Measurements from ENCODE around the gene DLG4.
"Not testable (repeated sequence)": the region's sequence is repeated elsewhere in the genome, so short reads cannot be mapped to it uniquely, and the experiment has no call there.

DLG4 gene

DNA sequence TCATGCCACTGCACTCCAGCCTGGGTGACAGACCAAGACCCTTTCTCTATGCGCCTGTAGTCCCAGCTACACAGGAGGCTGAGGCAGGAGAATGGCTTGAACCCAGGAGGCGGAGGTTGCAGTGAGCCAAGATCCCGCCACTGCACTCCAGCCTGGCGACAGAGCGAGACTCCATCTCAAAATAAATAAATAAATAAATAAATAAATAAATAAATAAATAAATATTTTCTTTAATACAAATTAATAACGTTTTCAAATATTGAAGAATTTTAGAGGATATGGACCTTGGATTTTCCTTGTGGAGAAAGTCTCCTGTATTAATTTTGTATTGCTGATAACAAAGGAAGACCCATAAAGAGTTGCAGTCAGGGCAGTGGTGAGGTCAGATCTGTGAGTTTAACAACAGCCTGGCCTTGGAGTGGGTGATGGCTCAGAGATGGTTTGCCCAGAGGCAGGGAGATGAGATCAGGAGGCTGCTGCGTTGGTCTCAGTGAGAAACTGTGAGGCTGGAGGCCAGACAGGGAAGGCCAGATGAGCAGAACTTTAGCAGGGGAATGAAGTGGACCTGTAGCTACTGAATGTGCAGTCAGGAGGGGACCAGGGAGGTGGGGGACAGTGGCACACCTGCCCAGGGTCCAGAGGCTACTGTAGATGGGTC, 36.1 kb downstream of the DLG4 start:
- DNase-seq (ENCODE audit: low read depth) = no peak

DNA sequence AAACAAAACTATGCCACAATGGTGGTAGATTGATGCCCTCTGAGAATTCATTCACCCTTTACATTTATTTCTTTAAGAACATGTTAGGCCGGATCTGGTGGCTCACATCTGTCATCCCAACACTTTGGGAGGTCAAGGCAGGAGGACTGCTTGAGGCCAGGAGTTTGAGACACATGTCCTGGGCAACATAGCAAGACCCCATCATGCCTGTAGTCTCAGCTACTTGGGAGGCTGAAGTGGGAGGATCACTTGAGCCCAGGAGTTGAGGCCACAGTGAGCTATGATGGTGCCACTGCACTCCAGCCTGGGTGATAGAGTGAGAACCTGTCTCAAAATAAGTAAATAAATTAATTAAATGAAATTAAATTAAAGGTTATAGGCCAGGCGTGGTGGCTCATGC, 37.5 kb downstream of the DLG4 start:
- not testable (repeated sequence) for DNase-seq (ENCODE audit: low read depth)

DNA sequence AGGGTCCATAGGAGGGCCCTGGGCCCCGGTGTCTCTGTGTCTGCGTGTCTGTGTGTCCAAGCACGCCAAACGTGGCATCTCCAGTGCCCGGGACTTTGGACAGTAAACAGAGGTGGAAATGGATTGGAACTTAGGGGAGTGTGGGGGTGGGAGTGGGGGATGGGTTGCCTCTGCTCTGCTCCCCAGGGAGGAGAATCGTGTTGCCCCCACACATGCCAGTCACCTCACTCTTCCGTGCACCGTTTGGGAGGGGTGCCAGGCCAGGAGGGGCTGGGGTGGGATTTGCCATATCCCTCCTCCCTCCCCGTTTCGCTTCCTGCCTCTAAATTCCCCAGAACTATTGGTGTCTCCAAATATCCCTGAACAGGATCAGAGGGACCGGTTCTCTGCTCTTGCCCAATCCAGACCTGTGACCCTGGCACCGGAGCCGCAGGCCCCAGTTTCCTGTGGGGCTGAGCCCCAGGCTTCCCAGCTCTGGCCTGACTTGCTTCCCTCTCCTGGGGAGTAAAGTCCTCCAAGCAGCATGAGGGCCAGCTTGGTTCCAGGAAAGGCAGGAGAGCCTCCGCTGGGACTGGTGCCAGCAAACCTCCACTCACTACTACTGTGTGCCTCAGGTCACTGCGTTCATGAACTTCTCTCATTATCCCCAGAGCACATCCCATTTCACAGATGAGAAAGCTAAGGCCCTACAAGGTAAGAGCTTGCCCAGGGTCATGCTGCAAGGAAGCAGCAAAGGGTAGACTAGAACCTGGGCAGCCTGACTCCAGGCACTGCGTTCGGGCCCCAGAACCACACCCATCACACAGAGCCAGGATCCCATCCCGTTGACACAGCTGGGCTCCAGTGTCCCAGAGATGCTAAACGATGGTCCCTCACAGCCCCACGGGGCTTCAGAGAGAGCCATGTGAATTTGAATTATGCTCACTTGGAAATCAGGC, 40.0 kb downstream of the DLG4 start, which contains the start of gene ASGR1:
Gene ASGR1, minus strand, starts transcription at position 54 of the 938 bp plus-strand sequence. CDS start 807 bp downstream, outside the sequence.
- DNase-seq (ENCODE audit: low read depth) = no peak

DNA sequence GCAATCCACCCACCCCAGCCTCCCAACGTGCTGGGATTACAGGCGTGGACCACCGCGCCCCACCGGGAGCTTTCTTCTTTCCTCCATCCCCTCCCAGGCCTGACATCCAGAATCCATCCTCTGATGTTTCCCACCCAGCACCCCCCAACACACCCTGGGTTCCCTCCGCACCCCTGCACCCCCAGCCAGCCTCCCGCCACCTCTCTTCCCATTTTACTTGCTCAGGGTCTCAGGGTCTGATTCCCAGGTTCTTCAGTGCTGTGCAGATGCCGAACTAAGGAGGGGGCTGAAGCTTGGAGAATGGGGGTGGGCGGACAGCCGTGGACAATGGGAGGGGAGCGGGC, 40.7 kb downstream of the DLG4 start:
- DNase-seq (ENCODE audit: low read depth) = no peak

DNA sequence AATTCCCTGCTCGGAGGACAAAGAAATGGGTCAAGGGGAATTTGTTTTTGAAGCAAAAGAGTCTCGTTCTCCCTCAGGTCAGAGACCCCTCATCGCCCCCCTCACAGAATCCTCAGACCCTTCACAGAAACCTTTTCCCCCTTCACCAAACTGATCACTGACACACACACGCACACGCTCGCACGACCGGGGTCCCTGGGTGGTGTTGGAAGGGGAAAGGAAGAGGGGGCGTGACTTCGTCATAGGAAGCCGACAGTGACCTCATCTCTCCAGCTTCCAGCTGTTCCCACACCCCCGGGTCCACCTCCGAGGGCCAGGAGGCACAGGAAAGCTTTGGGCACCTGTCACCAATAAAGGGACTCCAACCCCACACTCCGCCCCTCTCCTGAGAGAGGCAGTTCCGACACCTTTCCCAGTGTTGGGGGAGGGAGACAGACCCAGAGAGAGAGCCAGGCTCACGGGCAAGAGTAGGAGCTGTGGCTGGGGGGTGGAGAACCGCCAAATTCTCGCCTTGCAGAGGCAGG, 41.6 kb downstream of the DLG4 start:
- DNase-seq (ENCODE audit: low read depth) = no peak

DNA sequence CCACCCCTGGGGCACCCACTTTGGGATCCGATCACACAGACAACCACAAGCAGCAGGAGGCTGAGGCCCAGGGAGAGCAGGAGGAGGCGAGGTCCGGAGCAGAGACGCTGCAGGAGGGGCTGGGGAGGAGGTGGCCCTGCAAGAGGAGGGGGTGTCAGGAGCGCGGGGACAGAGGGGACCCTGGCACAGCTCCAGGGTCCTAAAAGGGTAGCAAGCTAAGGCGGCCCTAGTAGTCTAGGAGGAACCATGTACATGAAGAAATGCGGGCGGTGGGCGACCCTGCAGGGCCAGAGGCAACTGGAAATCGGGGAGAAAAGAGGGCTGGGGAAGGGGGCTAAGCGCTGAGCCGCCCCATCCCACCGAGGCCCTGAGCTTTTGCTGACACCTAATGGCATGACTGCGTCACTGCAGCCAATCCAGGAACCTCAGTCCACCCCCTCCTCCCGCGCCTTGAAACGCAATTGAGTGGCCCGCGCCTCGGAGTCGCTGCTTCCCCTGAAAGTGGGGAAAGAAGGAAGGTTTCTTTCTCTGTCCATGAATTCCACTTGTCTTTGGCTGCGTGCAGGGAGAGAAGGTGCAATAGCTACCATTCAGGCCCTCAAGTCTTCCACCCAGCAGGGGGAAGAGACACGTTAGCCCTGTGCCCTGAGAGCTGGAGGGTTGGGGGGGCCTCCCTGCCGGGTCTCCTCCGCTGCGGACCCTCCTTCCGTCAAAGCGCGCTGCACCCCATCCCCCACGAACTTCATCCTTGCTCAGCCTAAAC, 42.3 kb downstream of the DLG4 start:
- peak; percentile 31 for DNase-seq (ENCODE audit: low read depth)

DNA sequence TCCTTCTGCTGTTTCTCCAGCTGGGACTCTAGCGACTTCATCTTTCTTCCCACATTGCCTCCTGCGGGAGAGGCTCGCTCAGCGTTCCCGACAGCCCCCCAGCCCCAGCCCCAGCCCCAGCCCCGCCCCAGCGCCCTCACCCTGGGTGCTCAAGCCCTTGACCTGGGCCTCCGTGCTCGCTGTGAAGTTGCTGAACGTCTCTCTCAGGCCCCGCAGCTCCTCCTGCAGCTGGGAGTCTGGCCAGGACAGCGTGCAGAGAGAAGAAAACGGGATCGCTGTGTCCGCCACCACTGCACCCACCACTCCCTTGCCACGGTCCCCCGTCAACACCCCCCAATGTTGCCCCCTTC, 42.8 kb downstream of the DLG4 start:
- DNase-seq (ENCODE audit: low read depth) = no peak

DNA sequence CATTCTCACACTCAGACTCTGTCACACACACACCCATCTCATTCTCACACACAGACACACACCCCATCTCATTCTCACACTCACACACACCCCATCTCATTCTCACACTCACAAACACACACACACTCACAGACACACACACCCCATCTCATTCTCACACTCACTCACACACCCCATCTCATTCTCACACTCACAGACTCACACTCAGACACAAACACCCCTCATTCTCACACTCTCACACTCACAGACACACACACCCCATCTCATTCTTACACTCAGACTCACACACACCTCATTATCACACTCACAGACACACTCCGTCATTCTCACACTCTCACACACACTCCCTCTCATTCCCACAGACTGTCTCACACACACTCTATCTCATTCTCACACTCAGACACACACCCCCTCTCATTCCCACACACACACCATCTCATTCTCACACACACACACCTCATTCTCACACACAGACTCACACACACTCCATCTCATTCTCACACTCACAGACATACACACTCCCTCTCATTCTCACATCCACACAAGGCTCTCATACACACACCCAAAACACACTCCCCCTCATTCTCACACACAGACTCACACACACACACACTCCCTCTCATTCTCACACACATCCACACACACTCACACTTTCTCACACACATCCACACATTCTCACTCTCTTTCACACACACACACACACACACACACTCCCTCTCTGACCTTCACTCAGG, 43.4 kb downstream of the DLG4 start:
- DNase-seq (ENCODE audit: low read depth) = no peak

DNA sequence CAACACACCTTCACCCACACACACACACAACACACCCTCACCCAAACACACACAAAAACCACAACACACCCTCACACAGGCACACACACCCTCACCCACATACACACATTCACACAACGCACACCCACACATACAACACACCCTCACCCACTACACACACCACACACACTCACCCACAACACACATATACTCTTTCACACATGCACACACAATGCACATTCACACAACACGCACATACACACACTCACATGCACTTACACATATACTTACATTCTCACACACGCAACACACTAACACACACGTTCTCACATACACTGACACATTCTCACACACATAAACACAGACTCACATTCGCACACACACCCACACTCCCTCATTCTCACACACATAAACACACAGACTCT, 44.3 kb downstream of the DLG4 start:
- DNase-seq (ENCODE audit: low read depth) = no peak

DNA sequence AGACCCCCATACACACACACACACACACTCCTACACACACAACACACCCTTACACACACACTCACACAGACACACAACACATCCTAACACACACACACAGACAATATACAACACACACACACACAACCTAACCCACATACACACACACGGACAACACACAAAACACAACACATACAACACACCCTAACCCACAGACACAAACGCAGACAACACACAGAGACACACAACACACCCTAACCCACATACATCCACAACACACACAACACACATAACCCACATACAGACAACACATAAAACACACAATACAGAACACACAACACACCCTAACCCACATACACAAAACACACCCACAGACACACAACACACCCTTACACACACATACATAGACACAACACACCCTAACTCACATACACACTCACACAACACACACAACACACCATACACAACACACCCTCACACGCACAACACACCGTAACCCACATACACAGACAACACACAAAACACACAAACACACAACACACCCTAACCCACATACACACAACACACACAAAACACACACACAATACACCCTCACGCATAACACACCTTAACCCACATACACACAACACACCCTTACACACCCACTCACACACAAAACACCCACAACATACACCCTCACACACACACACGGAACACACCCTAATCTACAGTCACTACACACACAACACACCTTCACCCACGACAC, 44.9 kb downstream of the DLG4 start:
- DNase-seq (ENCODE audit: low read depth) = no peak

DNA sequence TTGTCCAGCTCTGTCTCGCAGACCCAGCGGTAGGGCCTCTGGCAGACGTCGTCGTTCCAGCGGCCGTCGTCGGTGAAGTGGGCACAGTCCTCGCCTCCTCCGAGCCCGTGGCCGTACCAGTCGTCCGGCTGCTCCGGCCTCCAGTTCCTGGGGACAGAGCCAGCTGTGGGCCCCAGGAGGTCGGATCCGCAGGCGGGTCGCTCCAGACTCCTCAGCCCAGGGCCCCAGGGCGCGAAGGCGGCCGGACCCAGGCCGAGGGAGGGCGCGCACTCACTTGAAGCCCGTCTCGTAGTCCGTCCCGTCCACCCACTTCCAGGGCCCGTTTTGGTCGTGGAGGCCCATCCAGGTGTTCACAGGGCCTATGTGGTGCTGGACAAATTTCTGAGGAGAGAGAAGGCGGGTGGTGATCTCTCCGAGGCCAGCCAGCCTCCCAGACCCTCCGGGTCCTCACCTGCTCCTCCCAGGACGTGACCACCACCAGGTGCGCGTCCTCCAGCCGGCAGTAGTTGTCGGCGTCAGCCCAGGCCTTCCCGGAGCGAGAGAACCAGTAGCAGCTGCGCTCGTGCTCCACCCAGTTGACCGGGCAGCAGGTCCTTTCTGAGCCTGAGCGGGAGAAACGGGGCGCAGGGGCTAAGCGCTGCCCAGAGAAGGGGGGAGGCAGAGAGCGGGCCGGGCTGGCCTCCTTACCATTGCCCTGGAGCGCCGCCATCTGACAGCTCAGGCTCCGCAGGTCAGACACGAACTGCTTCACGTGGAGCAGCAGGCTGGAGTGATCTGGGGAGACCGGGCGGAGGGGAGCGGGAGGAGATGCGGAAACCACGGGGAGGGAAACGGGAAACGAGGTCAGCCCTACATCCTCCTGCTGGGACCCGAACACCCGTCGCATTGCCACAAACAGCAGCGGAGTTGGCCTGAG, 45.7 kb downstream of the DLG4 start:
- no peak for DNase-seq (ENCODE audit: low read depth)

DNA sequence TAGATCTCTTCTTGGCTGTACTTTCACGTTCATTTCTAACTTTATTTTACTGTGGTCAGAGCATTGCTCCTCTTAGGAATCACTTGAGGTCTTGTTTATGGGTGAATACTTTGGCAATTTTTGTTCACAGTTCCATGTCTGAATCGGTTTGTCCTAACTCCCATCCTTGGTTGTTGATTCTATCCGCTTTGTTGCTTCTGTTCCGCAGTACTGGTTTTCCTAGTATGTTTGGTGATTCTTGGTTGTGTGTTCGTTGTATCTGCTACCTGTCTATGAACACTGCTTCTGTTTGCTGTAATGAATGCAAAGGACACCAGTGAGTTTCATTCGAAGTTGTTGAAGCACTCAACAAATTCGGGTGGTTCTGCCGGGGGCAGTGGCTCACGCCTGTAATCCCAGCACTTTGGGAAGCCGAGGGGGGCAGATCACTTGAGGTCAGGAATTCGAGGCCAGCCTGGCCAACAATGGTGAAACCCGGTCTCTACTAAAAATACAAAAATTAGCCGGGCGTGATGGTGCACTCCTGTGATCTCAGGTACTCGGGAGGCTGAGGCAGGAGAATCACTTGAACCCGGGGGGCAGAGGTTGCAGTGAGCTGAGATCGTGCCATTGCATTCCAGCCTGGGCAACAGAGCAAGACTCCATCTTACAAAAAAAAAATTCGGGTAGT, 47.0 kb downstream of the DLG4 start:
- DNase-seq (ENCODE audit: low read depth) = not testable (repeated sequence)

DNA sequence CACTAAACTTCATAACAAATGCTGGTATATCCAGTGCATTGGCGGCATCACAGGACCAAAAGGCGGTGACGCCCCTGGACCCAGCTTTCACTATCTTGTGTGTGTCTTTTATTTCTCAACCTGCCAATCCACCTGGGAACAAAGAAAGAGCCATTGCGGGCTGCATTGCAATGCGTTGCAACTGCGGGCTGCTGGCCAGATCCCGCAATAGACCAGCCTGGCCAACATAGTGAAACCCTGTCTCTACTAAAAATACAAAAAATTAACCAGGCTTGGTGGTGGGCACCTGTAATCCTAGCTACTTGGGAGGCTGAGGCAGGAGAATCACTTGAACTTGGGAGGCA, 50.1 kb downstream of the DLG4 start:
- DNase-seq (ENCODE audit: low read depth) = not testable (repeated sequence)

DNA sequence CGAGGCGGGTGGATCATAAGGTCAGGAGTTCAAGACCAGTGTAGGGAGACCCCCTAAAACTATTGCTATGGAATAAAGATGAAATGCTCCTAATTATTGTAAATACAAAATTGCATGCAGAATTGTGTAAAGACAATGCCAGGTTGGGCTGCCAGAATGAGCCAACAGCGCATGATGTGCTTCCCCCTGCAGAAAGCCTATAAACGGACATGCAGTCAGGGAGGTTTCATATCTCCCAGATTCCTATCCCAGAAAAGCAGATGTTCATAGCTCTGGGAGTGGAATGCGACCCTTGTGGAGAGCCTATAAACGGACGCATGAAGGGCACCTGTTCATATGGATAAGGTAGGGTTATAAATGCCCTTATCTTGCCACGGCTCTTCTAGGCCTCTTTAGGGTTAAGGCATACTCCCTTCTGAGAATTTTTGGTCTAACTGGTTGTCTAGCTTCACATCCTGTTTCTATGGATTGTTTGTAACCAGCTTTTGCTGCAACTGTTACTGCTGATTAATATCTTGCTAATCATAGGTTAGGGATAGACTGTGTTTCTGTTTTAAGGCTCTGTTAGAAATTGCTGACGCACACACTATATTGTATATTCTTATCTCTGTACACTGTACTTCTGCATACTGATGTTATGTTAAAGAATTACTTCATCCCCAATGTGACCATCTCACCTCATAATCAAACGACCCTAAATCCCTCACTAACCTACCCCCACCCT, 50.6 kb downstream of the DLG4 start:
- not testable (repeated sequence) for DNase-seq (ENCODE audit: low read depth)

DNA sequence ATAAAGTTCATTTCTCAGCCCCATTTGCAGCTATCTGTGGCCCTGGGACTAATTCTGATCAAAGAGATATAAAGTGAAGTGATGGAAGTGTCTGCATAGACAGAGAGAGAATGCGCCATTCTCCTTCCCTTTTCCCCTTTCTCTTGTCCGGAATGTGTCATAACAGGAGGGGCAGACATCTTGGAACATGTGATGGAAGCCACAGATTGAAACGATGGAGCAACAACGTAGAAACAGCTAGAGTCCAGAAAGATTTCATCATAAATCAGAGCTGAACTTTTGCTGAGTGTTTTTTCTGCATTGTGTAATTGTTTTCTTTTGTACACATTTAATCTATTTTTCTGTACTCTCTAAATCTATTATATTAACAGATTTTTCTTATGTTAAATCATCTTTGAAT, 51.8 kb downstream of the DLG4 start:
- no peak for DNase-seq (ENCODE audit: low read depth)

DNA sequence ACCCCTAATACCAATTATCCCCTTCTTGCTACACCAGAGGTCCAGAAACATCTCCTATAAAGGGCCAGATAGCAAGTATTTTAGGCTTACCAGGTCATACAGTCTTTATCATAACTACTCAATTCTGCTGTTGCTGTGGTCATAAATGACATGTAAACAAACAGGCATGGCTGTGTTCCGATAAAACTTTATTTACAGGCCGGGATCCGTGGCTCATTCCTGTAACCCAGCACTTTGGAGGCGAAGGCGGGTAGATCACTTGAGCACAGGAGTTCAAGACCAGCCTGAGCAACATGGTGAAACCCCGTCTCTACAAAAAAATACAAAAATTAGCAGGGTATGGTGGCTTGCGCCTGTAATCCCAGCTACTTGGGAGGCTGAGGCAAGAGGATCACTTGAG, 52.8 kb downstream of the DLG4 start:
- no peak for DNase-seq (ENCODE audit: low read depth)

DNA sequence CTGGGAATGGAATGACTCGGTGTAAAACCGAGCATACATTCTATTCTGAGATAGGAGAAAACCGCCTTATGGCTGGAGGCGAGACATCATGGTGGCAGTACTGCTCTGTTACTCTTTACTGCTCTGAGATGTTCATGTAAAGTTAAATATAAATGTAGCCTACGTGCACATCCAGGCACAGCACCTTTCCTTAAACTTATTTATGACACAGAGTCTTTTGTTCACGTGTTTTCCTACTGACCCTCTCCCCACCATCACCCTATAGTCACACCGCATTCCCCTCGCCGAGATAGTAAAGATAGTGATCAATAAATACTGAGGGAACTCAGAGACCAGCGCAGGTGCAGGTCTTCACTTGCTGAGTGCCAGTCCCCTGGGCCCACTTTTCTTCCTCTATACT, 60.1 kb downstream of the DLG4 start:
- not testable (repeated sequence) for DNase-seq (ENCODE audit: low read depth)

DNA sequence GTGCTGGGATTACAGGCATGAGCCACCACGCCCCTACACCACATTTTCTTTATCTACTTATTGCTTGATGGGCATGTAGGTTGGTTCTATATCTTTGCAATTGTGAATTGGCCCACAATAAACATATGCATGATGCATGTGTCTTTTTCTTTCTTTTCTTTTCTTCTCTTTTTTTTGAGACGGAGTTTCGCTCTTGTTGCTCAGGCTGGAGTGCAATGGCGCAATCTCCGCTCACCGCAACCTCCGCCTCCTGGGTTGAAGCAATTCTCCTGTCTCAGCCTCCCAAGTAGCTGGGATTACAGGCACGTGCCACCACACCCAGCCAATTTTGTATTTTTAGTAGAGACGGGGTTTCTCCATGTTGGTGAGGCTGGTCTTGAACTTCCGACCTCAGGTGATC, 61.2 kb downstream of the DLG4 start:
- not testable (repeated sequence) for DNase-seq (ENCODE audit: low read depth)
